Spleen (tissue), 11 donors: ENCODE measurements around the gene FOXO3. TPM values are rescaled to one million over a fixed set of nuclear protein-coding genes. Genes with fewer than 3 reads are reported as not detected.

Experiments used
- DNase-seq: peaks from one replicate; pipeline ENCODE4 v3.0.0-alpha.2; 2020
- H3K27ac ChIP-seq, 8 donors: fragments of 200-600 bp; sonication (generic) in 7 of 8; 1 replicate in 4 of 8; 2 replicates in 4 of 8; pipeline versions ENCODE4 v1.5.0 to v1.8.0; 2016 to 2021; ENCODE audit warnings: inconsistent platforms in 4 of 8, mild to moderate bottlenecking in 4 of 8, moderate library complexity in 1 of 8
- H3K27me3 ChIP-seq, 7 donors: fragments of 200-600 bp; sonication (generic) in 6 of 7; replicated peaks in 1 of 7; 1 replicate in 4 of 7; 2 replicates in 3 of 7; pipeline versions ENCODE4 v1.5.0 to v1.8.0; 2016 to 2021; ENCODE audit warnings: inconsistent platforms in 3 of 7, mild to moderate bottlenecking in 1 of 7
- H3K36me3 ChIP-seq, 6 donors: fragments of 200-600 bp; sonication (generic) in 5 of 6; 1 replicate in 4 of 6; 2 replicates in 2 of 6; pipeline versions ENCODE4 v1.5.0 to v1.8.0; 2016 to 2021; ENCODE audit warnings: inconsistent platforms in 2 of 6
- H3K4me1 ChIP-seq, 6 donors: fragments of 200-600 bp; sonication (generic) in 5 of 6; 1 replicate in 3 of 6; 2 replicates in 3 of 6; pipeline versions ENCODE4 v1.5.0 to v1.8.0; 2016 to 2021; ENCODE audit warnings: inconsistent platforms in 3 of 6
- H3K4me3 ChIP-seq, 8 donors: fragments of 200-600 bp; sonication (generic) in 7 of 8; 1 replicate in 4 of 8; 2 replicates in 4 of 8; pipeline versions ENCODE4 v1.5.0 to v1.8.0; 2016 to 2021; ENCODE audit warnings: inconsistent platforms in 4 of 8, mild to moderate bottlenecking in 4 of 8, moderate library complexity in 2 of 8
- H3K9me3 ChIP-seq, 8 donors: fragments of 200-600 bp; sonication (generic) in 7 of 8; 1 replicate in 4 of 8; 2 replicates in 4 of 8; pipeline versions ENCODE4 v1.5.0 to v1.8.0; 2016 to 2021; ENCODE audit warnings: inconsistent platforms in 4 of 8
- POLR2A ChIP-seq, 3 donors: fragments of 450-650 bp; IDR thresholded peaks; one replicate each; pipeline ENCODE4 v1.5.1; 2017; ENCODE audit warnings: antibody characterized with exemption in 3 of 3, mild to moderate bottlenecking in 1 of 3
- POLR2AphosphoS5 ChIP-seq, 3 donors: sonication (generic); formaldehyde crosslinking; IDR thresholded peaks; one replicate each; pipeline ENCODE4 v1.5.1; 2017; ENCODE audit warnings: antibody characterized with exemption in 3 of 3
- WGBS, 5 donors: extraction: QIAGEN DNeasy Blood & Tissue Kit in 3 of 5; methylation state at CpG; one replicate each; pipeline versions ENCODE4 v1.1.5 to v1.1.7; 2013 to 2018; 5-methylcytosine and 5-hydroxymethylcytosine counted together
- intact Hi-C: fragments of 100-400 bp; cut with DNase I; formaldehyde crosslinking; loops from one replicate; pipeline ENCODE4 v1.15.0; 2023; ENCODE audit warnings: low total_unique reads
- polyA plus RNA-seq, 3 donors: library from polyadenylated mRNA; stranded (reverse); fragments of 200-250 nt; gene quantifications; one replicate each; pipeline ENCODE4 v1.2.1, GENCODE V29; 2013
- total RNA-seq, 7 donors: library from RNA; depleted of rRNA in 3 of 7; stranded (reverse); fragments of >200 nt in 3 of 7; fragmentation: NEBNext Ultra II Directional in 4 of 7; extraction: Animal tissue kit (Norgen Biotek cat#: 25700) in 4 of 7; gene quantifications; one replicate each; pipeline versions ENCODE4 v1.1.0 to v1.2.1, GENCODE V29; 2016 to 2021
- TF ChIP-seq, protein P1 (sequence below), 11 experiments: fragments of 200-600 bp in 7 of 11; fragments of 450-650 bp in 4 of 11; sonication (generic) in 4 of 11; IDR thresholded peaks in 8 of 11; conservative IDR thresholded peaks in 3 of 11; 1 replicate in 7 of 11; 2 replicates in 4 of 11; pipeline versions ENCODE4 v1.4.0 to v1.8.0; 2016 to 2021; ENCODE audit warnings: antibody characterized with exemption in 11 of 11, inconsistent platforms in 4 of 11, mild to moderate bottlenecking in 1 of 11
- donor health status: healthy with polysubstance abuse.
- donor health status: DM: no; HTN: no; CAD: no; lungs with moderate emphysema.
- donor health status: DM: no; HTN: no; CAD: no.
- donor health status: Bipolar disorder and iron deficiency.
- donor health status: healthy.
- donor health status: DM: no; HTN: no; CAD: no.
- donor health status: DM: yes; HTN: yes; CAD: no.

FOXO3 gene
- total and polyA plus RNA-seq, 10 donors = 9.4 to 86.9 (median 67.0) TPM

DNA sequence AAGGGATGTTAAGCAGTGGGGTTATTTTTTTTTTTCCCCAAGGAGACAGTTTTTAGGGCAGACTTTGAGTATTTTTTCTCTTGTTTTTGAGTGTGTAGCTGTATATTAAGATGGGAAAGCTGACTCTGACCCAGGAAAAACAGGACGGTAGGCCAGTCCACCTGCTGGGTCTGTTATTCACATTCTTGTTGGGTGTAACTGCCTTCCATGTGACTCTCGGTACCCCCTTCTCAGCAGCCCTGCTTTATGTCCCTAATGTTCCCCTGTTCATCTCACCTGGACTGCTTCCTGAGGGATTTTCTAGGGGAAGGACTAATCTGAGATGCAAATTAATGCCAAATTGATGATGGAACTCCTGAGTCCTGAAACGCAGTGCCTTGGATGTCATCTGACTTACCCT lies 21.9 kb downstream of the FOXO3 start:
- 87 to 94% (median 92%) methylated on average over 3 of the region's 3 CpGs for WGBS, 5 donors
- Histone ChIP-seq H3K27me3 (no peaks in the 10 kb centered on the region), H3K36me3 (peaks cover 0 to 19% (median 0%) of the 10 kb centered on the region in 6 donors), H3K4me1 (peaks cover 26 to 96% (median 62%) of the 10 kb centered on the region in 6 donors), H3K9me3 (no peaks in the 10 kb centered on the region), H3K27ac (peak overlapping the region in 4 of 8 donors; percentile 19 to 76 (median 70)), H3K4me3 (no peak overlapping the region)
- TF ChIP-seq, protein P1, sequence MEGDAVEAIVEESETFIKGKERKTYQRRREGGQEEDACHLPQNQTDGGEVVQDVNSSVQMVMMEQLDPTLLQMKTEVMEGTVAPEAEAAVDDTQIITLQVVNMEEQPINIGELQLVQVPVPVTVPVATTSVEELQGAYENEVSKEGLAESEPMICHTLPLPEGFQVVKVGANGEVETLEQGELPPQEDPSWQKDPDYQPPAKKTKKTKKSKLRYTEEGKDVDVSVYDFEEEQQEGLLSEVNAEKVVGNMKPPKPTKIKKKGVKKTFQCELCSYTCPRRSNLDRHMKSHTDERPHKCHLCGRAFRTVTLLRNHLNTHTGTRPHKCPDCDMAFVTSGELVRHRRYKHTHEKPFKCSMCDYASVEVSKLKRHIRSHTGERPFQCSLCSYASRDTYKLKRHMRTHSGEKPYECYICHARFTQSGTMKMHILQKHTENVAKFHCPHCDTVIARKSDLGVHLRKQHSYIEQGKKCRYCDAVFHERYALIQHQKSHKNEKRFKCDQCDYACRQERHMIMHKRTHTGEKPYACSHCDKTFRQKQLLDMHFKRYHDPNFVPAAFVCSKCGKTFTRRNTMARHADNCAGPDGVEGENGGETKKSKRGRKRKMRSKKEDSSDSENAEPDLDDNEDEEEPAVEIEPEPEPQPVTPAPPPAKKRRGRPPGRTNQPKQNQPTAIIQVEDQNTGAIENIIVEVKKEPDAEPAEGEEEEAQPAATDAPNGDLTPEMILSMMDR (IDR thresholded peaks at IDR 0.05 in 8 of 11, conservative IDR thresholded peaks at IDR 0.05 in 3 of 11) = no peak
- no peak for TF ChIP-seq POLR2AphosphoS5 (IDR thresholded peaks at IDR 0.05)
- no peak for TF ChIP-seq POLR2A (IDR thresholded peaks at IDR 0.05)
- intact Hi-C loops = no loop called here
- no peak for DNase-seq

DNA sequence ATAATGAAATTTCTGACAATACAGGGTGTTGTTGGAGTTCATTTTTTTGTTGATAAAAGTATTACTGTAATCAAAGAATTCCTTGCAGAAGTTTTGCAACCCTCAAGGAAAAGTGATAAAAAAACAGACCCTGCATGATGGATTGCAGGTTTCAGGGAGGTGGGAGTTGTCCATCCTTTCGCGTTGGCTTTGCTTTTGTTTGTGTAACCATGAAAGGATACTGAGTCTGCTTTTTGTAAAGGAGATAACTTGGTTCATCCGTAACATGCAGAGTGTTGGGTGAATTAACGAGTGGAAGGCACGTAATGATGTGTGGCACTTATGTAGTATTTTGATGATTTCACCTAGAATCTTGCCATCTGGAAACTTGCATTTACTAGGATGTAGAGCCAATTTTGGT lies 23.6 kb downstream of the FOXO3 start:
- Histone ChIP-seq H3K27me3 (no peaks in the 10 kb centered on the region), H3K4me1 (peaks cover 41 to 96% (median 73%) of the 10 kb centered on the region in 6 donors), H3K4me3 (no peak overlapping the region), H3K27ac (no peak overlapping the region), H3K9me3 (no peaks in the 10 kb centered on the region), H3K36me3 (peaks cover 0 to 4% (median 0%) of the 10 kb centered on the region in 6 donors)
- DNase-seq = no peak
- intact Hi-C loops = no loop called here
- WGBS, 5 donors = 88 to 96% (median 94%) methylated on average over 5 of the region's 5 CpGs
- no peak for TF ChIP-seq POLR2A (IDR thresholded peaks at IDR 0.05)
- TF ChIP-seq, protein P1 (IDR thresholded peaks at IDR 0.05 in 8 of 11, conservative IDR thresholded peaks at IDR 0.05 in 3 of 11) = no peak
- TF ChIP-seq POLR2AphosphoS5 (IDR thresholded peaks at IDR 0.05) = no peak

DNA sequence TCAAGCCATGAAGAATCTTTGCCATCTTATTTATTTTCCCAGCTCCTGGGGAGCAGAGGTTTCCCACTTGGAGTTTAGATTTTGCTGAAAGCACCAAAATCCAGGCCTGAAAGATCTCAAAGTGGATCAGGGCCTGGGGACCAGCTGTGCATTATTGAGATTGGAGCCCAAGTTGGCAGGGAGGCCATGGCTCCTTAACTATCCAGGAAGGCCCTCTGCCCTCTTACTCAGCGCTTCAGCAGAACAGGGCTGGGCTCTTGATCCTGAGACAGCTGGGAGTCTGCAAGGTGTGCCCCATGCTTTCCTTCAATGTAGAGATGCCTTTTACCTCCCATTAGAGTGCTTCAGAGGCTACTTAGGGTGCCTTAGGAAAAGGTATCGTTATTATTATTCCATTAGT lies 24.6 kb downstream of the FOXO3 start:
- no peak overlapping the region for H3K4me3 ChIP-seq
- no peaks in the 10 kb centered on the region for H3K27me3 ChIP-seq
- peak overlapping the region in 5 of 8 donors; percentile 16 to 88 (median 82) for H3K27ac ChIP-seq

DNA sequence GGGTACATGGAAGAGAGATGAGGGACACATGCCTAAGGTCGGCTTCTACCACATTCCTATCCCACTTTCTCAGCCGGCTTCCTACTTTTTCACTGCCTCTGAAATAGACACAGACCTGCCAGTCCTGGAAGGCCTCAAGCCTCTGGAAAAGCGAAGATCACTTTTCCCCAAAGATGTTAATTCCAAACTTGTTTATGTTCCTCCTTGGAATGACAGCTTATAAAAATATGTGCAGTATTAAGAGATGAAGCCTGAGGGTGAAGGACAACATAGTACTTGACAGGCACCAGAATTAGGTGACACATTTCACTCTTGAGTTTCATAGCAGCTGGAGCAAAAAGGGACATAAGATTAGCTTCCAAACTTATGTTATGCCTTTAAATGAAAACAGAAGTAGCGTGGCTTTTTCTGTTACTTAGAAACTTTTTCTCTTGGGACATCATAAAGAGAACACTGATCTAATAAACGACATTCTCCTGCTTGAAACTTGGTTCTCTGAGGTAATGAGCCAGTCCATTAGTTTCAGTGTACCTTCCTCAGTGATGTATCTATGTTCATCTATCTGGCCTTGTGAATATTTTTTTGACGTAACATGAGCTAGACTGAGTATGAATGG lies 25.3 kb downstream of the FOXO3 start:
- intact Hi-C loops = no loop called here
- no peak for TF ChIP-seq POLR2A (IDR thresholded peaks at IDR 0.05)
- TF ChIP-seq, protein P1 (IDR thresholded peaks at IDR 0.05 in 8 of 11, conservative IDR thresholded peaks at IDR 0.05 in 3 of 11) = no peak
- Histone ChIP-seq H3K9me3 (no peaks in the 10 kb centered on the region), H3K27ac (peak overlapping the region in 5 of 8 donors; percentile 16 to 88 (median 82)), H3K36me3 (peaks cover 0 to 6% (median 0%) of the 10 kb centered on the region in 6 donors), H3K4me1 (peaks cover 51 to 96% (median 78%) of the 10 kb centered on the region in 6 donors), H3K4me3 (no peak overlapping the region), H3K27me3 (no peaks in the 10 kb centered on the region)
- 72 to 79% (median 73%) methylated on average over 6 of the region's 6 CpGs for WGBS, 5 donors
- no peak for DNase-seq

More for the DNA sequence above, 24.6 kb downstream of the FOXO3 start:
- WGBS, 5 donors = 82 to 94% (median 91%) methylated on average over 2 of the region's 2 CpGs
- TF ChIP-seq POLR2A (IDR thresholded peaks at IDR 0.05) (no peak), POLR2AphosphoS5 (IDR thresholded peaks at IDR 0.05) (no peak)
- TF ChIP-seq, protein P1 (IDR thresholded peaks at IDR 0.05 in 8 of 11, conservative IDR thresholded peaks at IDR 0.05 in 3 of 11) = no peak
- DNase-seq = no peak
- H3K9me3 ChIP-seq = no peaks in the 10 kb centered on the region
- intact Hi-C loops = no loop called here
- peaks cover 51 to 96% (median 78%) of the 10 kb centered on the region in 6 donors for H3K4me1 ChIP-seq
- H3K36me3 ChIP-seq = no peaks in the 10 kb centered on the region
